ENCODE results near the gene RCL1. TPM values are rescaled to one million over a fixed set of nuclear protein-coding genes. Genes with fewer than 3 reads are reported as not detected.

Gene RCL1
- total RNA-seq, 4 donors from 2014 or later = 13.4 to 19.1 (median 14.9) TPM

GRCh38 chr9:4830699-4831098 lies 38.0 kb downstream of the RCL1 start:
- no peaks in the 10 kb centered on the region for H3K27me3 ChIP-seq
- WGBS = 78% methylated on average over 5 of the region's 5 CpGs
- peaks cover 0 to 20% (median 10%) of the 10 kb centered on the region in 4 donors for H3K36me3 ChIP-seq
- no peak for DNase-seq (ENCODE audit: extremely low spot score)
- no peak overlapping the region for H3K27ac ChIP-seq (replicated peaks in 1 of 4)
- peaks cover 4 to 38% (median 21%) of the 10 kb centered on the region in 4 donors for H3K4me1 ChIP-seq
- no peaks in the 10 kb centered on the region for H3K9me3 ChIP-seq
- TF ChIP-seq, protein P1, sequence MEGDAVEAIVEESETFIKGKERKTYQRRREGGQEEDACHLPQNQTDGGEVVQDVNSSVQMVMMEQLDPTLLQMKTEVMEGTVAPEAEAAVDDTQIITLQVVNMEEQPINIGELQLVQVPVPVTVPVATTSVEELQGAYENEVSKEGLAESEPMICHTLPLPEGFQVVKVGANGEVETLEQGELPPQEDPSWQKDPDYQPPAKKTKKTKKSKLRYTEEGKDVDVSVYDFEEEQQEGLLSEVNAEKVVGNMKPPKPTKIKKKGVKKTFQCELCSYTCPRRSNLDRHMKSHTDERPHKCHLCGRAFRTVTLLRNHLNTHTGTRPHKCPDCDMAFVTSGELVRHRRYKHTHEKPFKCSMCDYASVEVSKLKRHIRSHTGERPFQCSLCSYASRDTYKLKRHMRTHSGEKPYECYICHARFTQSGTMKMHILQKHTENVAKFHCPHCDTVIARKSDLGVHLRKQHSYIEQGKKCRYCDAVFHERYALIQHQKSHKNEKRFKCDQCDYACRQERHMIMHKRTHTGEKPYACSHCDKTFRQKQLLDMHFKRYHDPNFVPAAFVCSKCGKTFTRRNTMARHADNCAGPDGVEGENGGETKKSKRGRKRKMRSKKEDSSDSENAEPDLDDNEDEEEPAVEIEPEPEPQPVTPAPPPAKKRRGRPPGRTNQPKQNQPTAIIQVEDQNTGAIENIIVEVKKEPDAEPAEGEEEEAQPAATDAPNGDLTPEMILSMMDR (IDR thresholded peaks at IDR 0.05) = no peak
- TF ChIP-seq EP300 (IDR thresholded peaks at IDR 0.05) (no peak), POLR2AphosphoS5 (IDR thresholded peaks at IDR 0.05) (no peak), POLR2A (IDR thresholded peaks at IDR 0.05; ENCODE audit: low read depth) (no peak)
- H3K4me3 ChIP-seq = no peak overlapping the region
- intact Hi-C loops (cut with DNase I) = no loop called here

- 91% methylated on average over 5 of the region's 5 CpGs for WGBS
- no peaks in the 10 kb centered on the region for H3K27me3 ChIP-seq
Observed at GRCh38 chr9:4831119-4831518, 38.4 kb downstream of the RCL1 start.

GRCh38 chr9:4831944-4832343 lies 39.2 kb downstream of the RCL1 start:
- H3K36me3 ChIP-seq = peaks cover 0 to 20% (median 10%) of the 10 kb centered on the region in 4 donors
- intact Hi-C loops (cut with DNase I) = no loop called here
- no peak overlapping the region for H3K4me3 ChIP-seq
- H3K27me3 ChIP-seq = no peaks in the 10 kb centered on the region
- no peak for DNase-seq (ENCODE audit: extremely low spot score)
- H3K4me1 ChIP-seq = peaks cover 4 to 36% (median 27%) of the 10 kb centered on the region in 4 donors
- no peak overlapping the region for H3K27ac ChIP-seq (replicated peaks in 1 of 4)
- no peaks in the 10 kb centered on the region for H3K9me3 ChIP-seq
- TF ChIP-seq POLR2AphosphoS5 (IDR thresholded peaks at IDR 0.05) (no peak), EP300 (IDR thresholded peaks at IDR 0.05) (no peak), POLR2A (IDR thresholded peaks at IDR 0.05; ENCODE audit: low read depth) (no peak)
- TF ChIP-seq, protein P1 (IDR thresholded peaks at IDR 0.05) = no peak
- 96% methylated on average over 3 of the region's 3 CpGs for WGBS

More at GRCh38 chr9:4831119-4831518, 38.4 kb downstream of the RCL1 start:
- TF ChIP-seq POLR2A (IDR thresholded peaks at IDR 0.05; ENCODE audit: low read depth) (no peak), POLR2AphosphoS5 (IDR thresholded peaks at IDR 0.05) (no peak), EP300 (IDR thresholded peaks at IDR 0.05) (no peak)
- TF ChIP-seq, protein P1 (IDR thresholded peaks at IDR 0.05) = no peak
- H3K4me3 ChIP-seq = no peak overlapping the region
- no peak overlapping the region for H3K27ac ChIP-seq (replicated peaks in 1 of 4)
- H3K9me3 ChIP-seq = no peaks in the 10 kb centered on the region
- peaks cover 0 to 20% (median 10%) of the 10 kb centered on the region in 4 donors for H3K36me3 ChIP-seq
- DNase-seq (ENCODE audit: extremely low spot score) = no peak
- intact Hi-C loops (cut with DNase I) = no loop called here
- H3K4me1 ChIP-seq = peaks cover 4 to 36% (median 23%) of the 10 kb centered on the region in 4 donors

GRCh38 chr9:4832786-4833579 lies 40.2 kb downstream of the RCL1 start:
- intact Hi-C loops (cut with DNase I) = no loop called here
- 89% methylated on average over 7 of the region's 7 CpGs for WGBS

More at GRCh38 chr9:4832786-4833579, 40.2 kb downstream of the RCL1 start:
- no peak for TF ChIP-seq POLR2AphosphoS5 (IDR thresholded peaks at IDR 0.05)
- TF ChIP-seq POLR2A (IDR thresholded peaks at IDR 0.05; ENCODE audit: low read depth) = no peak
- TF ChIP-seq, protein P1 (IDR thresholded peaks at IDR 0.05) = no peak
- no peak for TF ChIP-seq EP300 (IDR thresholded peaks at IDR 0.05)
- no peaks in the 10 kb centered on the region for H3K27me3 ChIP-seq
- peaks cover 0 to 20% (median 10%) of the 10 kb centered on the region in 4 donors for H3K36me3 ChIP-seq
- peaks cover 6 to 42% (median 35%) of the 10 kb centered on the region in 4 donors for H3K4me1 ChIP-seq
- H3K27ac ChIP-seq (replicated peaks in 1 of 4) = no peak overlapping the region
- H3K9me3 ChIP-seq = no peaks in the 10 kb centered on the region
- no peak for DNase-seq (ENCODE audit: extremely low spot score)
- no peak overlapping the region for H3K4me3 ChIP-seq
